Measurements from ENCODE around the gene OLFM2. TPM values are rescaled to one million over a fixed set of nuclear protein-coding genes. Genes with fewer than 3 reads are reported as not detected.

OLFM2 gene
- total RNA-seq, 1 donor: 16.0 TPM

GRCh38 chr19:9910625-9911024 lies 25.7 kb downstream of the OLFM2 start:
- TF ChIP-seq, protein P1, sequence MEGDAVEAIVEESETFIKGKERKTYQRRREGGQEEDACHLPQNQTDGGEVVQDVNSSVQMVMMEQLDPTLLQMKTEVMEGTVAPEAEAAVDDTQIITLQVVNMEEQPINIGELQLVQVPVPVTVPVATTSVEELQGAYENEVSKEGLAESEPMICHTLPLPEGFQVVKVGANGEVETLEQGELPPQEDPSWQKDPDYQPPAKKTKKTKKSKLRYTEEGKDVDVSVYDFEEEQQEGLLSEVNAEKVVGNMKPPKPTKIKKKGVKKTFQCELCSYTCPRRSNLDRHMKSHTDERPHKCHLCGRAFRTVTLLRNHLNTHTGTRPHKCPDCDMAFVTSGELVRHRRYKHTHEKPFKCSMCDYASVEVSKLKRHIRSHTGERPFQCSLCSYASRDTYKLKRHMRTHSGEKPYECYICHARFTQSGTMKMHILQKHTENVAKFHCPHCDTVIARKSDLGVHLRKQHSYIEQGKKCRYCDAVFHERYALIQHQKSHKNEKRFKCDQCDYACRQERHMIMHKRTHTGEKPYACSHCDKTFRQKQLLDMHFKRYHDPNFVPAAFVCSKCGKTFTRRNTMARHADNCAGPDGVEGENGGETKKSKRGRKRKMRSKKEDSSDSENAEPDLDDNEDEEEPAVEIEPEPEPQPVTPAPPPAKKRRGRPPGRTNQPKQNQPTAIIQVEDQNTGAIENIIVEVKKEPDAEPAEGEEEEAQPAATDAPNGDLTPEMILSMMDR (IDR thresholded peaks at IDR 0.05; ENCODE audit: insufficient read depth, low read length): no peak
- no peak for DNase-seq (ENCODE audit: low read depth)
- no peak overlapping the region for H3K4me3 ChIP-seq (ENCODE audit: low read depth, low read length)

- no peak overlapping the region for H3K4me3 ChIP-seq (ENCODE audit: low read depth, low read length)
- no peak for DNase-seq (ENCODE audit: low read depth)
- TF ChIP-seq, protein P1 (IDR thresholded peaks at IDR 0.05; ENCODE audit: insufficient read depth, low read length): no peak
Measured at GRCh38 chr19:9909251-9909650, 27.1 kb downstream of the OLFM2 start.

GRCh38 chr19:9906475-9907087 lies 29.7 kb downstream of the OLFM2 start:
- DNase-seq (ENCODE audit: low read depth): no peak
- no peak overlapping the region for H3K4me3 ChIP-seq (ENCODE audit: low read depth, low read length)
- TF ChIP-seq, protein P1 (IDR thresholded peaks at IDR 0.05; ENCODE audit: insufficient read depth, low read length): no peak

DNA sequence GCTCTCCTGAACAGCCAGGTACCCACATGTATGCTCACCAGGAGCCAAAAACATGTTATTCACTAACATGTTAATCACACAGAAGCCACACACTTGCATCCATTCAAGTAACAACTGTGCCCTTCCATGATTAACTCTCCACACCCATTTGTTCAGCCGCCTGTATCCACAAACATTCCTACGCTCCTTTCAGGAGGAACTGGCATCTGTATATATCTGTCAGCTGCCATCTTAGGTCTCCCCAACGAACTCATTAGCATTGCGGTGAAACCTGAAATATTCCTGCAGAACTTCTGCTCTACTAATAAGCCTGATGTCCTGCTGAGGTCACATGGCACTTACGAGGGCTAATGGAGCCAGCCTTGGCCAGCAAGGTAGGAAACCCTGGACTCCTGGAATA lies 33.0 kb downstream of the OLFM2 start:
- DNase-seq (ENCODE audit: low read depth): no peak
- TF ChIP-seq, protein P1 (IDR thresholded peaks at IDR 0.05; ENCODE audit: insufficient read depth, low read length): no peak
- no peak overlapping the region for H3K4me3 ChIP-seq (ENCODE audit: low read depth, low read length)

DNA sequence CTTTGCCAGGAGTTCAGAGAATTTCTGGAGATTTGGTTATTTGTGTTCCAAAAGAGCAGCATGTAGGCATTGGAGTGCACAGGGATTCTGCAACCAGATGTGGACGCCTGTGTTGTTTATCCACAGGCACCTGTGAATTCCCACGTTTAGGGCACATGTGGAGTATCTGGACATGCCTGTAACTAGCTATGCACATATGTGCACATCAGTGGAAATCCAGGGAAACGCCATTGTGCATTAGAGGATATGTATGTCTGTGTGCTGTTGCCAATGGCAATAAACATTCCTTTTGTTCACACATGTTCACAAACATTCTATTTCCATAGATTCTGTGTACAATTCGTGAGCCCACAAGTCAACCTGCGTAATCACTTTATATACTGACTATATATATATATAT lies 34.7 kb downstream of the OLFM2 start:
- DNase-seq (ENCODE audit: low read depth): no peak
- no peak overlapping the region for H3K4me3 ChIP-seq (ENCODE audit: low read depth, low read length)
- TF ChIP-seq, protein P1 (IDR thresholded peaks at IDR 0.05; ENCODE audit: insufficient read depth, low read length): no peak

DNA sequence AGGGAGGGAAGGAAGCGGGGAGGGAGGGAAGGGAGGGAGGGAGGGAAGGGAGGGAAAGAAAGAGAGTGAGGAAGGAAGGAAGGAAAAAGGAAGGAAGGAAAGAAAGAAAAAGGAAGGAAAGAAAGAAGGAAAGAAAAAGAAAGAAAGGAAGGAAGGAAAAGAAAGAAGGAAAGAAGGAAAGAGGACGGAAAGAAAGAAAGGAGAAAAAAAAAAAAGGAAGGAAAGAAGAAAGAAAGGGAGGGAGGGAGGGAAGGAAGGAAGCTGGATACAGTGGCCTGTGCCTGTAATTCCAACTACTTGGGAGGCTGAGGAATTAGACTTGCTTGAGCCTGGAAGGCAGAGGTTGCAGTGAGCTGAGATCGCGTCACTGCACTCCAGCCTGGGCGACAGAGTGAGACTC lies 35.3 kb downstream of the OLFM2 start:
- DNase-seq (ENCODE audit: low read depth): no peak
- H3K4me3 ChIP-seq (ENCODE audit: low read depth, low read length): no peak overlapping the region
- TF ChIP-seq, protein P1 (IDR thresholded peaks at IDR 0.05; ENCODE audit: insufficient read depth, low read length): no peak
